Temporal lobe (tissue), 1 donor: ENCODE data around the gene HTRA2. TPM values are rescaled to one million over a fixed set of nuclear protein-coding genes. Genes with fewer than 3 reads are reported as not detected.

Experiments used
- total RNA-seq: library from RNA; depleted of rRNA; stranded (reverse); fragments of >200 nt; gene quantifications from one replicate; pipeline ENCODE4 v1.2.3, GENCODE V29; 2014

HTRA2 gene
- total RNA-seq, 1 donor from 2014 or later = 36.6 TPM

Other genes starting within 250 kb of the HTRA2 start
- gene SLC4A5, start 186.5 kb upstream of the HTRA2 start, total RNA-seq = 2.7 TPM
- gene DCTN1, start 149.6 kb upstream of the HTRA2 start, total RNA-seq = 97.9 TPM
- gene C2orf81, start 108.3 kb upstream of the HTRA2 start, total RNA-seq = 1.2 TPM
- 32.9 TPM for gene WDR54, start 108.2 kb upstream of the HTRA2 start, total RNA-seq
- gene RTKN, start 88.0 kb upstream of the HTRA2 start, total RNA-seq = 3.4 TPM
- gene INO80B, start 74.8 kb upstream of the HTRA2 start, total RNA-seq = 6.9 TPM
- gene WBP1, start 71.5 kb upstream of the HTRA2 start, total RNA-seq = 18.4 TPM
- gene MOGS, start 64.6 kb upstream of the HTRA2 start, total RNA-seq = 20.7 TPM
- 9.6 TPM for gene MRPL53, start 57.3 kb upstream of the HTRA2 start, total RNA-seq
- 19.2 TPM for gene CCDC142, start 46.9 kb upstream of the HTRA2 start, total RNA-seq
- gene TTC31, start 46.9 kb upstream of the HTRA2 start, total RNA-seq = 9.1 TPM
- not detected for gene LBX2, start 30.3 kb upstream of the HTRA2 start, total RNA-seq
- gene PCGF1, start 22.2 kb upstream of the HTRA2 start, total RNA-seq = 4.9 TPM
- gene TLX2, start 15.5 kb upstream of the HTRA2 start, total RNA-seq = not detected
- gene DQX1, start 3.7 kb upstream of the HTRA2 start, total RNA-seq = 0.98 TPM
- 36.1 TPM for gene AUP1, start 227 bp upstream of the HTRA2 start, total RNA-seq
- 11.1 TPM for gene LOXL3, start 24.0 kb downstream of the HTRA2 start, total RNA-seq
- 3.4 TPM for gene DOK1, start 24.8 kb downstream of the HTRA2 start, total RNA-seq
- gene M1AP, start 118.4 kb downstream of the HTRA2 start, total RNA-seq = not detected
- gene SEMA4F, start 124.3 kb downstream of the HTRA2 start, total RNA-seq = 13.8 TPM